Measurements from ENCODE around the gene GRIFIN.

DNA sequence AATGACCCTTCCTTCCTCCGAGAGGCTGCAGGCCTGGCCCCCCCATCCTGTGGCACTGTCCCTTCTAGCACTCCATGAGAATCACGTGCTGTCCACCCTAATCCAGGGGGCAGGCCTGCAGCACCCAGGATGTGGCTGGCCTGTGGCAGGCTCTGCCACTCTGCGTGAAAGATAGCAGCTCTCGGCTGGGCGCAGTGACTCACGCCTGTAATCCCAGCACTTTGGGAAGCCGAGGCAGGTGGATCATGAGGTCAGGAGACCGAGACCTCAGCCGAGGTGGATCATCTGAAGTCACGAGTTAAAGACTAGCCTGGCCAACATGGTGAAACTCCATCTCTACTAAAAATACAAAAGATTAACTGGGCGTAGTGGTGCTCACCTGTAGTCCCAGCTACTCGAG, 24.5 kb upstream of the GRIFIN start:
- TF ChIP-seq, protein P1, sequence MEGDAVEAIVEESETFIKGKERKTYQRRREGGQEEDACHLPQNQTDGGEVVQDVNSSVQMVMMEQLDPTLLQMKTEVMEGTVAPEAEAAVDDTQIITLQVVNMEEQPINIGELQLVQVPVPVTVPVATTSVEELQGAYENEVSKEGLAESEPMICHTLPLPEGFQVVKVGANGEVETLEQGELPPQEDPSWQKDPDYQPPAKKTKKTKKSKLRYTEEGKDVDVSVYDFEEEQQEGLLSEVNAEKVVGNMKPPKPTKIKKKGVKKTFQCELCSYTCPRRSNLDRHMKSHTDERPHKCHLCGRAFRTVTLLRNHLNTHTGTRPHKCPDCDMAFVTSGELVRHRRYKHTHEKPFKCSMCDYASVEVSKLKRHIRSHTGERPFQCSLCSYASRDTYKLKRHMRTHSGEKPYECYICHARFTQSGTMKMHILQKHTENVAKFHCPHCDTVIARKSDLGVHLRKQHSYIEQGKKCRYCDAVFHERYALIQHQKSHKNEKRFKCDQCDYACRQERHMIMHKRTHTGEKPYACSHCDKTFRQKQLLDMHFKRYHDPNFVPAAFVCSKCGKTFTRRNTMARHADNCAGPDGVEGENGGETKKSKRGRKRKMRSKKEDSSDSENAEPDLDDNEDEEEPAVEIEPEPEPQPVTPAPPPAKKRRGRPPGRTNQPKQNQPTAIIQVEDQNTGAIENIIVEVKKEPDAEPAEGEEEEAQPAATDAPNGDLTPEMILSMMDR (IDR thresholded peaks at IDR 0.05 in 2 of 3, conservative IDR thresholded peaks at IDR 0.05 in 1 of 3; ENCODE audit: insufficient read depth in 2 of 3, low read depth in 1 of 3, low read length in 3 of 3): no peak
- no peak for TF ChIP-seq PRPF4 (IDR thresholded peaks at IDR 0.05; ENCODE audit: insufficient read depth, low read depth, low read length, poor library complexity, severe bottlenecking)
- no peak for TF ChIP-seq MTA3 (IDR thresholded peaks at IDR 0.05; ENCODE audit: borderline replicate concordance)
- no peak for TF ChIP-seq LCOR (CRISPR knock-in tag; IDR thresholded peaks at IDR 0.05)
- TF ChIP-seq ATF7 (IDR thresholded peaks at IDR 0.05): no peak
- no peak for TF ChIP-seq NR2C1 (IDR thresholded peaks at IDR 0.05)
- TF ChIP-seq NR2C1 (tag; IDR thresholded peaks at IDR 0.05): no peak
- TF ChIP-seq RAD21 (CRISPR knock-in tag; conservative IDR thresholded peaks at IDR 0.05 in 1 of 2, IDR thresholded peaks at IDR 0.05 in 1 of 2): no peak
